Esophagus muscularis mucosa (tissue), 4 donors: ENCODE measurements around the gene NEURL1B. TPM values are rescaled to one million over a fixed set of nuclear protein-coding genes. Genes with fewer than 3 reads are reported as not detected.
"Not testable (repeated sequence)": the region's sequence is repeated elsewhere in the genome, so short reads cannot be mapped to it uniquely, and the experiment has no call there.

Experiments
- DNase-seq: peaks from one replicate; pipeline ENCODE4 v3.0.0-alpha.2; 2017; ENCODE audit errors: extremely low spot score
- H3K27ac ChIP-seq, 4 donors: fragments of 200-600 bp; sonication (generic); replicated peaks in 1 of 4; 1 replicate in 3 of 4; 2 replicates in 1 of 4; pipeline ENCODE4 v1.5.1; 2016 to 2019; ENCODE audit warnings: mild to moderate bottlenecking in 1 of 4
- H3K27me3 ChIP-seq, 4 donors: fragments of 200-600 bp; sonication (generic); one replicate each; pipeline versions ENCODE4 v1.5.1 to v1.6.0; 2016 to 2019
- H3K36me3 ChIP-seq, 4 donors: fragments of 200-600 bp; sonication (generic); one replicate each; pipeline ENCODE4 v1.5.1; 2016 to 2019
- H3K4me1 ChIP-seq, 4 donors: fragments of 200-600 bp; sonication (generic); one replicate each; pipeline ENCODE4 v1.5.1; 2016 to 2019
- H3K4me3 ChIP-seq, 4 donors: fragments of 200-600 bp; sonication (generic); 1 replicate in 2 of 4; 2 replicates in 2 of 4; pipeline ENCODE4 v1.5.1; 2016 to 2019; ENCODE audit warnings: mild to moderate bottlenecking in 4 of 4, moderate library complexity in 1 of 4
- H3K9me3 ChIP-seq, 4 donors: fragments of 200-600 bp; sonication (generic); 1 replicate in 3 of 4; 2 replicates in 1 of 4; pipeline ENCODE4 v1.5.1; 2016 to 2019
- CTCF ChIP-seq, 3 experiments: fragments of 200-600 bp in 2 of 3; fragments of 450-650 bp in 1 of 3; sonication (generic) in 2 of 3; IDR thresholded peaks; one replicate each; pipeline ENCODE4 v1.5.1; 2017 to 2019; ENCODE audit warnings: antibody characterized with exemption in 3 of 3, mild to moderate bottlenecking in 2 of 3, moderate library complexity in 1 of 3
- EP300 ChIP-seq: sonication (generic); formaldehyde crosslinking; IDR thresholded peaks from one replicate; pipeline ENCODE4 v1.6.1; 2017; ENCODE audit warnings: antibody characterized with exemption
- POLR2A ChIP-seq: fragments of 450-650 bp; IDR thresholded peaks from one replicate; pipeline ENCODE4 v1.6.1; 2017; ENCODE audit warnings: antibody characterized with exemption, moderate library complexity, mild to moderate bottlenecking, low read depth
- POLR2AphosphoS5 ChIP-seq, 2 donors: sonication (generic); formaldehyde crosslinking; IDR thresholded peaks; one replicate each; pipeline ENCODE4 v1.6.1; 2017; ENCODE audit warnings: antibody characterized with exemption in 2 of 2
- WGBS: methylation state at CpG from one replicate; pipeline ENCODE4 v1.1.5; 2018; 5-methylcytosine and 5-hydroxymethylcytosine counted together
- intact Hi-C: fragments of 100-400 bp; cut with DNase I; formaldehyde crosslinking; loops from one replicate; pipeline ENCODE4 v1.15.1; 2023
- total RNA-seq, 4 donors: library from RNA; depleted of rRNA; stranded (reverse); fragments of >200 nt; gene quantifications; one replicate each; pipeline versions ENCODE4 v1.1.0 to v1.2.1, GENCODE V29; 2016

NEURL1B gene
- total RNA-seq, 4 donors from 2014 or later, result 34.1 to 87.1 (median 60.2) TPM

GRCh38 chr5:172647352-172648012 lies 6.4 kb downstream of the NEURL1B start:
- Histone ChIP-seq H3K9me3 (no peaks in the 10 kb centered on the region), H3K27me3 (no peaks in the 10 kb centered on the region), H3K4me3 (peak overlapping the region in 2 of 4 donors; percentile 17 to 20), H3K27ac (peak overlapping the region; percentile 83 to 96 (median 94)), H3K36me3 (peaks cover 0 to 15% (median 6%) of the 10 kb centered on the region in 4 donors), H3K4me1 (peaks cover 67 to 96% (median 93%) of the 10 kb centered on the region in 4 donors)
- TF ChIP-seq CTCF (IDR thresholded peaks at IDR 0.05) (no peak), POLR2AphosphoS5 (IDR thresholded peaks at IDR 0.05) (no peak), POLR2A (no peak), EP300 (no peak)
- WGBS, result 61% methylated on average over 10 of the region's 11 CpGs
- DNase-seq, result no peak
- intact Hi-C loops, result loop anchor here (10.0 kb wide), 1 partner anchor 93 kb away; no protein-coding TSS in a partner anchor

GRCh38 chr5:172648013-172648381 lies 6.9 kb downstream of the NEURL1B start:
- Histone ChIP-seq H3K4me1 (peaks cover 68 to 96% (median 93%) of the 10 kb centered on the region in 4 donors), H3K27ac (peak overlapping the region; percentile 83 to 96 (median 94)), H3K4me3 (no peak overlapping the region), H3K9me3 (no peaks in the 10 kb centered on the region), H3K27me3 (no peaks in the 10 kb centered on the region), H3K36me3 (peaks cover 0 to 15% (median 6%) of the 10 kb centered on the region in 4 donors)
- no peak for DNase-seq
- intact Hi-C loops, result loop anchor here (10.0 kb wide), 1 partner anchor 93 kb away; no protein-coding TSS in a partner anchor
- TF ChIP-seq POLR2A, result no peak
- TF ChIP-seq CTCF (IDR thresholded peaks at IDR 0.05), result no peak
- no peak for TF ChIP-seq POLR2AphosphoS5 (IDR thresholded peaks at IDR 0.05)
- TF ChIP-seq EP300, result no peak
- WGBS, result 51% methylated on average over 6 of the region's 7 CpGs

GRCh38 chr5:172648755-172649154 lies 7.7 kb downstream of the NEURL1B start:
- H3K27ac ChIP-seq, result peak overlapping the region; percentile 83 to 96 (median 94)
- 78% methylated on average over 3 of the region's 3 CpGs for WGBS
- DNase-seq, result no peak
- H3K4me3 ChIP-seq, result no peak overlapping the region
- peaks cover 68 to 91% (median 86%) of the 10 kb centered on the region in 4 donors for H3K4me1 ChIP-seq
- TF ChIP-seq POLR2AphosphoS5 (IDR thresholded peaks at IDR 0.05), result no peak
- TF ChIP-seq CTCF (IDR thresholded peaks at IDR 0.05), result no peak
- TF ChIP-seq EP300, result no peak
- H3K27me3 ChIP-seq, result no peaks in the 10 kb centered on the region
- no peaks in the 10 kb centered on the region for H3K9me3 ChIP-seq
- intact Hi-C loops, result loop anchor here (10.0 kb wide), 1 partner anchor 94 kb away; no protein-coding TSS in a partner anchor
- peaks cover 0 to 15% (median 6%) of the 10 kb centered on the region in 4 donors for H3K36me3 ChIP-seq

- H3K9me3 ChIP-seq, H3K36me3 ChIP-seq, DNase-seq, intact Hi-C loops, H3K4me3 ChIP-seq, H3K27me3 ChIP-seq: not testable (repeated sequence)
- H3K4me1 ChIP-seq, result peaks cover 56 to 85% (median 76%) of the 10 kb centered on the region in 4 donors
- 94% methylated on average over 13 of the region's 13 CpGs for WGBS
- H3K27ac ChIP-seq, result peak overlapping the region in 3 of 4 donors; percentile 5 to 95 (median 92)
Measured at GRCh38 chr5:172656496-172656895, 15.4 kb downstream of the NEURL1B start.

GRCh38 chr5:172657524-172658233 lies 16.6 kb downstream of the NEURL1B start:
- H3K27me3 ChIP-seq, DNase-seq, H3K4me3 ChIP-seq, intact Hi-C loops, H3K36me3 ChIP-seq, H3K9me3 ChIP-seq: not testable (repeated sequence)
- WGBS, result 64% methylated on average over 17 of the region's 17 CpGs
- Histone ChIP-seq H3K27ac (peak overlapping the region; percentile 86 to 95 (median 90)), H3K4me1 (peaks cover 59 to 85% (median 78%) of the 10 kb centered on the region in 4 donors)
